ENCODE data around the gene HMCN1. TPM values are rescaled to one million over a fixed set of nuclear protein-coding genes. Genes with fewer than 3 reads are reported as not detected.

Gene HMCN1
- total RNA-seq, 2 donors from 2014 or later, result 1.3 to 3.7 TPM

DNA sequence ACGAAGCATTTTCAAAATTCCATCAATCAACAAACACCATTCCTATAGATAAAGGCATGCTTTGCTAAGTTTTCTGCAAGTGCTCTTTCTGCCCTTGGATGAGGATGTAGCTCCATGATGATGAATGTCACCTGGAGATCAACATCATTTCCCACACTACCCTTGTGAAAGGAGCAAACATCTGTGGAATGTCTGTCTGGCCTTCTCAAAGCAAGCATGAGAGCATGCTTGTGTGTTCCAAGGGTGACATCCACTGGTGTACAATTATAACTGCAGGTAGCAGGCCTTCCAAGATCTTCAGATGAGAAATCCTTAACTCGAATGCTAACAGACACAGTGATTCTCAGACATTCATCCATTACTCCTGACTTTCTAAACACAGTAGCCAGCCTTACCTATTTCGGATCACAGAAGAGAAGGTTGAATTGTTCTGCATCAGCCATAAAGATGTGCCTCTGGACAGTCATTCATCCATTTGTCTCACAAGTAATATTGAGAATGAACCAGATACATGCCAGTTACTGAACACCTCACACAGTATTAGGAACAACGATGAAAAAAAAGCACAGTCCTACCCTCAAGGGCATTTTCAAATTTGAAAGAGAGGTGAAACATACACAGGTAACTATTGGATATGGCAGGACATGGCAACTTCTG, 478.5 kb downstream of the HMCN1 start:
- Histone ChIP-seq H3K4me3 (no peak overlapping the region), H3K9ac (ENCODE audit: low read depth in 2 of 2, low read length in 2 of 2) (no peak overlapping the region), H3K9me3 (no peaks in the 10 kb centered on the region), H3K36me3 (no peaks in the 10 kb centered on the region), H3K4me1 (no peaks in the 10 kb centered on the region), H3K27me3 (no peaks in the 10 kb centered on the region), H3K27ac (no peak overlapping the region)
- DNase-seq, result peak; percentile 32
- intact Hi-C loops (cut with DNase I), result loop anchor here (5.0 to 10.0 kb wide), 2 partner anchors 400 to 488 kb away; no protein-coding TSS in a partner anchor
- TF ChIP-seq, protein P1, sequence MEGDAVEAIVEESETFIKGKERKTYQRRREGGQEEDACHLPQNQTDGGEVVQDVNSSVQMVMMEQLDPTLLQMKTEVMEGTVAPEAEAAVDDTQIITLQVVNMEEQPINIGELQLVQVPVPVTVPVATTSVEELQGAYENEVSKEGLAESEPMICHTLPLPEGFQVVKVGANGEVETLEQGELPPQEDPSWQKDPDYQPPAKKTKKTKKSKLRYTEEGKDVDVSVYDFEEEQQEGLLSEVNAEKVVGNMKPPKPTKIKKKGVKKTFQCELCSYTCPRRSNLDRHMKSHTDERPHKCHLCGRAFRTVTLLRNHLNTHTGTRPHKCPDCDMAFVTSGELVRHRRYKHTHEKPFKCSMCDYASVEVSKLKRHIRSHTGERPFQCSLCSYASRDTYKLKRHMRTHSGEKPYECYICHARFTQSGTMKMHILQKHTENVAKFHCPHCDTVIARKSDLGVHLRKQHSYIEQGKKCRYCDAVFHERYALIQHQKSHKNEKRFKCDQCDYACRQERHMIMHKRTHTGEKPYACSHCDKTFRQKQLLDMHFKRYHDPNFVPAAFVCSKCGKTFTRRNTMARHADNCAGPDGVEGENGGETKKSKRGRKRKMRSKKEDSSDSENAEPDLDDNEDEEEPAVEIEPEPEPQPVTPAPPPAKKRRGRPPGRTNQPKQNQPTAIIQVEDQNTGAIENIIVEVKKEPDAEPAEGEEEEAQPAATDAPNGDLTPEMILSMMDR (IDR thresholded peaks at IDR 0.05), result peak; percentile 73

- intact Hi-C loops (cut with DNase I), result loop anchor here (5.0 to 10.0 kb wide), 2 partner anchors 401 to 488 kb away; no protein-coding TSS in a partner anchor
Measured at GRCh38 chr1:186213225-186213607, 479.0 kb downstream of the HMCN1 start.

DNA sequence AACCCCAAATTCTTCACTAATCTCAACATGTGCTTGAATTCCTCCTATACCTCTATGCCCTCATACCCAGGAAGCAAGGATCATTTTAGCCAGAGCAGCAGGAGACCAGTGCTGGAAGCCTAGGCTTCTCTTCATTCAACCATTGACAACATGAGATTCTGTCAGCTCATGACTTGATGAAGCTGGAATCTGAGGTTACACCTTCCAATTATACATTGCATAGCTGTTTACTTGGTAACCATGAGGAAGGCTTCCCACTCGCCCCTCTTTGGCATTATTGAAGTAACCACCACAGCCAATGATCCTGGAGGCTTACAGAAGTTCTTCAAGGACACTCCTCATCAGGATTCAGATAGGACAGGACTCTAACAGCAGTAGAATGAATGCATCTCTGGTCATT, 480.6 kb downstream of the HMCN1 start:
- H3K4me1 ChIP-seq, result no peaks in the 10 kb centered on the region
- no peak overlapping the region for H3K4me3 ChIP-seq
- H3K36me3 ChIP-seq, result no peaks in the 10 kb centered on the region
- DNase-seq, result no peak
- H3K27ac ChIP-seq, result no peak overlapping the region
- no peaks in the 10 kb centered on the region for H3K9me3 ChIP-seq
- TF ChIP-seq, protein P1 (IDR thresholded peaks at IDR 0.05), result no peak
- intact Hi-C loops (cut with DNase I), result loop anchor here (5.0 to 10.0 kb wide), 2 partner anchors 402 to 490 kb away; no protein-coding TSS in a partner anchor
- no peak overlapping the region for H3K9ac ChIP-seq (ENCODE audit: low read depth in 2 of 2, low read length in 2 of 2)
- H3K27me3 ChIP-seq, result no peaks in the 10 kb centered on the region

More at GRCh38 chr1:186213225-186213607, 479.0 kb downstream of the HMCN1 start:
- no peak for DNase-seq
- Histone ChIP-seq H3K4me3 (no peak overlapping the region), H3K27ac (no peak overlapping the region), H3K4me1 (no peaks in the 10 kb centered on the region), H3K9me3 (no peaks in the 10 kb centered on the region), H3K36me3 (no peaks in the 10 kb centered on the region), H3K27me3 (no peaks in the 10 kb centered on the region), H3K9ac (ENCODE audit: low read depth in 2 of 2, low read length in 2 of 2) (no peak overlapping the region)
- TF ChIP-seq, protein P1 (IDR thresholded peaks at IDR 0.05), result no peak

GRCh38 chr1:186215636-186216035, 481.4 kb downstream of the HMCN1 start:
- intact Hi-C loops (cut with DNase I), result loop anchor here (10.0 kb wide), 1 partner anchor 491 kb away; no protein-coding TSS in a partner anchor
- Histone ChIP-seq H3K27me3 (no peaks in the 10 kb centered on the region), H3K36me3 (no peaks in the 10 kb centered on the region), H3K27ac (no peak overlapping the region), H3K4me1 (no peaks in the 10 kb centered on the region), H3K9ac (ENCODE audit: low read depth in 2 of 2, low read length in 2 of 2) (no peak overlapping the region), H3K4me3 (no peak overlapping the region), H3K9me3 (no peaks in the 10 kb centered on the region)
- TF ChIP-seq, protein P1 (IDR thresholded peaks at IDR 0.05), result no peak
- no peak for DNase-seq

DNA sequence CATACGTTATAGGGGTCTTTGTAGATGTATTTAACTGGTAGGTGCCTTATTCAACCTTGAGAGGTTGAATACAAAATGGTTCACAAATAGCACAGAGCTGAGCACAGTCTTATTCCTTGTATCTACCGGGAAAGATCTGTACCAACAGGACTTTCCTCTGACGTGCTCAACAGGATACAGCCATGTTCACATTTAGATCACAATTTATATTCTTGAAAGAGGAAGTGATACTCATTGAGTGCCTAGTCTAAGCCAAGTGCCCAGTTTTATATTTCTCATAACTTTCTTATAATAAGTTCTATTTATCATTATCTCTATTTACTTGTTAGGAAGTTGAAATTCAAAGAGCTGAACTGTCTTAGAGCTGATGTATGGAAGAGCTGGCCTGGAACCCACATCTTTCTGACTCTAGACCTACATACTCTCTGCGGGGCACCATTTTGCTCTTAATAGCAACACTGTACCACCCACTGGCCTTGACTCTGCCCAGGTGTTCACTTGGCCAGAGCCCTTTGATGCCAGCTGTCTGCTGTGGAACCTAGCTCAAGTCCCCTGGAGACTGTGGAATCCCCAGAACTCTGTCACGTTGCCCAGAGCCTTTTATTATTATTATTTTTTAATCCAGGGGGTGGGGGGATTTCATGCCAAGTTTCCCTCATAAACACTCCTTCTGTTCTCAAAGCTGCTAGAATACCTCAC, 484.6 kb downstream of the HMCN1 start:
- H3K4me1 ChIP-seq, result no peaks in the 10 kb centered on the region
- no peaks in the 10 kb centered on the region for H3K36me3 ChIP-seq
- no peak for DNase-seq
- no peak overlapping the region for H3K9ac ChIP-seq (ENCODE audit: low read depth in 2 of 2, low read length in 2 of 2)
- H3K27ac ChIP-seq, result no peak overlapping the region
- intact Hi-C loops (cut with DNase I), result loop anchor here (10.0 kb wide), 1 partner anchor 494 kb away; no protein-coding TSS in a partner anchor
- no peaks in the 10 kb centered on the region for H3K27me3 ChIP-seq
- TF ChIP-seq, protein P1 (IDR thresholded peaks at IDR 0.05), result no peak
- H3K9me3 ChIP-seq, result no peaks in the 10 kb centered on the region
- no peak overlapping the region for H3K4me3 ChIP-seq

All from colonic mucosa (tissue), 4 donors.